BLaER1 (cell line): ENCODE measurements around the gene CDH10.

Source experiments
- H3K27ac ChIP-seq: shearing (Covaris generic); formaldehyde crosslinking; 2 replicates; pipeline ENCODE4 v1.8.1; 2022
- H3K27me3 ChIP-seq: shearing (Covaris generic); formaldehyde crosslinking; 2 replicates; pipeline ENCODE4 v1.8.1; 2022
- H3K36me3 ChIP-seq: shearing (Covaris generic); formaldehyde crosslinking; 2 replicates; pipeline ENCODE4 v1.8.1; 2022
- H3K4me1 ChIP-seq: shearing (Covaris generic); formaldehyde crosslinking; 2 replicates; pipeline ENCODE4 v1.8.1; 2022
- H3K4me2 ChIP-seq: shearing (Covaris generic); formaldehyde crosslinking; 2 replicates; pipeline ENCODE4 v1.8.1; 2022
- H3K4me3 ChIP-seq: shearing (Covaris generic); formaldehyde crosslinking; 2 replicates; pipeline ENCODE4 v1.8.1; 2022
- H3K9ac ChIP-seq: shearing (Covaris generic); formaldehyde crosslinking; 2 replicates; pipeline ENCODE4 v1.8.1; 2022
- H3K9me3 ChIP-seq: shearing (Covaris generic); formaldehyde crosslinking; 2 replicates; pipeline ENCODE4 v1.8.1; 2022
- H4K20me1 ChIP-seq: shearing (Covaris generic); formaldehyde crosslinking; 2 replicates; pipeline ENCODE4 v1.8.1; 2022
- Cebpa-rat ChIP-seq: shearing (Covaris generic); IDR thresholded peaks from 2 replicates; pipeline ENCODE4 v1.8.1; 2022

The CDH10 gene

DNA sequence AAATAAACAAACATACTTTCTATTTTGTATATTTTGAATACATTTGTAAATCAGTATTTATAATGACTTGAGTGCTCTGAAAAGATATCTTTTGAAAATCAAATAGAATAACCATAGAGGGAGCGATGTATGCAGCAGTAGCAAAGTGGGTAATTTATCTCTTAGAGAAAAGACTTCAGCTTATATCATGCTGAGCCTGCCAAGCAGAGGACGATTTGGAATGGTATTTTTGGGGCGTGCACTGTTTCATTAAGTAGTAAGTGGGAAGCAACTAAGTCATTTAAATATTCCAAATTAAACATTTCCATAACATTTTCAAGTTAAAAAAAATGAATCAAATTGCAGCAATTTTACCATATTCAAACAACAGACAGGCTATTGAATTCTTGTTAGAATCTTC is 147.6 kb downstream of the CDH10 start:
- no peak overlapping the region for H3K4me3 ChIP-seq
- no peaks in the 10 kb centered on the region for H4K20me1 ChIP-seq
- no peak overlapping the region for H3K4me2 ChIP-seq
- no peak overlapping the region for H3K9ac ChIP-seq
- H3K9me3 ChIP-seq: no peaks in the 10 kb centered on the region
- no peaks in the 10 kb centered on the region for H3K4me1 ChIP-seq
- H3K36me3 ChIP-seq: no peaks in the 10 kb centered on the region
- no peak for TF ChIP-seq Cebpa-rat
- H3K27ac ChIP-seq: no peak overlapping the region
- no peaks in the 10 kb centered on the region for H3K27me3 ChIP-seq

GRCh38 chr5:24496268-24496667 is 148.5 kb downstream of the CDH10 start:
- Histone ChIP-seq H3K9me3 (no peaks in the 10 kb centered on the region), H3K4me3 (no peak overlapping the region), H3K27ac (no peak overlapping the region)

GRCh38 chr5:24492229-24492628 is 152.5 kb downstream of the CDH10 start:
- H3K9me3 ChIP-seq: no peaks in the 10 kb centered on the region
- no peaks in the 10 kb centered on the region for H3K27me3 ChIP-seq
- no peak overlapping the region for H3K4me2 ChIP-seq
- H3K4me3 ChIP-seq: no peak overlapping the region
- H3K4me1 ChIP-seq: no peaks in the 10 kb centered on the region
- no peak for TF ChIP-seq Cebpa-rat
- H4K20me1 ChIP-seq: no peaks in the 10 kb centered on the region
- H3K27ac ChIP-seq: no peak overlapping the region
- no peaks in the 10 kb centered on the region for H3K36me3 ChIP-seq
- H3K9ac ChIP-seq: no peak overlapping the region

More at GRCh38 chr5:24496268-24496667, 148.5 kb downstream of the CDH10 start:
- Histone ChIP-seq H4K20me1 (no peaks in the 10 kb centered on the region), H3K4me2 (no peak overlapping the region), H3K9ac (no peak overlapping the region), H3K27me3 (no peaks in the 10 kb centered on the region), H3K4me1 (no peaks in the 10 kb centered on the region), H3K36me3 (no peaks in the 10 kb centered on the region)
- no peak for TF ChIP-seq Cebpa-rat

DNA sequence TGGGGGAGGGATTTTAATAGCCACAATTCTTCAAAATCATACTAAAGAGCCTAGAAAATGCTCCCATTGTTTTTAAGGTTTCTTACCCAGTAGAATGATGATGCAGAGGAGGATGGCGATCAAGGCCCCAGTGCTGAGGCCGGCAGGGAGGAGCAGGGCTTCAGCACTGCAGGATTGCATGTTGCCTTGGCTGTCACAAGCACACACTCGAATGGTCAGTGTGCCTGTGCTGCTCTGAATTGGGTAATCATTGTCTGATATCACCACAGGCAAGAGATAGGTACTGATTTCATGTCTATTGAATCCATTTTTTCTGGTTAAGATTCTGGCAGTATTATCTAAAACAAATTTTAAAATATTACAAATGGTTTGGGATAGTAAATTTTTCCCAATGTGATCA is 153.3 kb downstream of the CDH10 start:
- H3K36me3 ChIP-seq: no peaks in the 10 kb centered on the region
- TF ChIP-seq Cebpa-rat: no peak
- no peak overlapping the region for H3K9ac ChIP-seq
- H3K4me2 ChIP-seq: no peak overlapping the region
- H3K4me1 ChIP-seq: no peaks in the 10 kb centered on the region
- no peak overlapping the region for H3K27ac ChIP-seq
- no peaks in the 10 kb centered on the region for H4K20me1 ChIP-seq
- H3K9me3 ChIP-seq: no peaks in the 10 kb centered on the region
- H3K4me3 ChIP-seq: no peak overlapping the region
- H3K27me3 ChIP-seq: no peaks in the 10 kb centered on the region

DNA sequence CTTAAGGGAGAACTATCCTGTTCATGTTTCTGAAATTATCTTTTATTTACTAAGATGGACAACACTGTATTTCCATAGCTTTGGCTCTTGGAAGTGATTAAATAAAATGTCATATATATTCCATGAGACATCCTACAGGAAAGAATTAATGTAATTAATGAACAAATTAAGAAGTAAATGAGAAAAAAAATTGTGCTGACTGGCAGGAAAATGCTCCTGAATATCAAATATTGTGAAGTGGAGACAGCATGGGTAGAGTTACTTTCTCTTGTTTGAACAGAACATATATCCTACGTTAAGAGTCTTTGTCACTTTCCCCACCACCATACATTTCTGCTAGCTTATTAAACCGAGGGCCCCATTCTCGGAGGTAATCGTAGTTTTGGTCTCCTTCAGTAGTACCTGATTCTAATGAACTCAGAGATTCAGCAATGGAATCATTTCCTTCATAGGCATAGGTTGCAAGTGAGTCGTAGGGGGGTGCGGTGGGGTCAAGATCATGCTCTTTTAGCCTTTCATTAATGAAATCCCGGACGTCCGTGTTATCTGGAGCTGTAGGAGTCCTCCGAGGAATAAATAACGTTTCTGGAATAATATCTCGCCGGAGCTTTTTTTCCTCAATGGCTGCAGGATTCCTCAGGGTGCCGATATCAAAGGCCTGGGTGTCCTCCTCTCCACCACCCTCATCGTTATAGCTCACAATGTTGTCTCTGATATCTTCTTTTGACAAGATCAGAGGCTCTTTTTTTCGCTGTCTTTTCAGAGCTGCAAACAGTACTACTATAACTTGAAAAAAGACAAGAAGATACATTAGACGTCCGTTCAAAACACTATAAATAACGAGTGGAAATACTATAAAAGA is 157.2 kb downstream of the CDH10 start:
- Histone ChIP-seq H3K4me3 (no peak overlapping the region), H3K27me3 (no peaks in the 10 kb centered on the region), H3K9ac (no peak overlapping the region), H3K4me1 (no peaks in the 10 kb centered on the region), H3K4me2 (no peak overlapping the region), H3K36me3 (no peaks in the 10 kb centered on the region), H3K27ac (no peak overlapping the region), H3K9me3 (no peaks in the 10 kb centered on the region), H4K20me1 (no peaks in the 10 kb centered on the region)
- TF ChIP-seq Cebpa-rat: no peak

- no peak for TF ChIP-seq Cebpa-rat
- Histone ChIP-seq H3K9me3 (no peaks in the 10 kb centered on the region), H3K27me3 (no peaks in the 10 kb centered on the region), H4K20me1 (no peaks in the 10 kb centered on the region), H3K4me3 (no peak overlapping the region), H3K4me1 (no peaks in the 10 kb centered on the region), H3K27ac (no peak overlapping the region), H3K9ac (no peak overlapping the region), H3K36me3 (no peaks in the 10 kb centered on the region), H3K4me2 (no peak overlapping the region)
These were observed 163.8 kb downstream of the CDH10 start for GRCh38 chr5:24480952-24481351.

DNA sequence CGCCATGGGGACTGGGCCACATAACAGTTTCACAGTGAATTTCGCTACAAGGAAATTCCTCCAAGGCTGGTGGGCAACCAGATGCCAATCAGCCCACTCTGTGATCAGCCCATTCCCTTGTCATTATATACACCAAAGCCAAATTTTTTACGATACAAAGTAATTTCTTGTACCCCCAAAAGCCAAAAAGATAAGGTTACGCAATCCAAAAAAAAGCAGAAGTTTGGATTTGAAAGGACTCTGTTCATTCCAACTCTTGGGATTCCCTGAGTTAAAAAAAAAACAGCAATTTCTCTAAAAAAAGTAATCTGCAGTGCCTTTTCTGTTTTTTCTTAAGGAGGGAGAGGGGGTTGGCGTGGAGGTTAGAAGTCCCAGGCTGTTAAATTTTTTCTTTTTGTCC is 166.8 kb downstream of the CDH10 start:
- Histone ChIP-seq H3K9ac (no peak overlapping the region), H3K36me3 (no peaks in the 10 kb centered on the region), H3K4me3 (no peak overlapping the region), H3K27ac (no peak overlapping the region), H3K4me2 (no peak overlapping the region), H3K4me1 (no peaks in the 10 kb centered on the region), H4K20me1 (no peaks in the 10 kb centered on the region), H3K27me3 (no peaks in the 10 kb centered on the region), H3K9me3 (0 out of 2 replicates have a peak, but pooled peaks cover 4% of the 10 kb centered on the region)
- peak; percentile 74; the same call in 1 of the 2 replicates for TF ChIP-seq Cebpa-rat

GRCh38 chr5:24475101-24475500 is 169.7 kb downstream of the CDH10 start:
- Histone ChIP-seq H3K36me3 (no peaks in the 10 kb centered on the region), H4K20me1 (no peaks in the 10 kb centered on the region), H3K4me1 (no peaks in the 10 kb centered on the region), H3K9ac (no peak overlapping the region), H3K4me2 (no peak overlapping the region), H3K4me3 (no peak overlapping the region), H3K27ac (no peak overlapping the region), H3K27me3 (no peaks in the 10 kb centered on the region), H3K9me3 (0 out of 2 replicates have a peak, but pooled peaks cover 4% of the 10 kb centered on the region)
- no peak for TF ChIP-seq Cebpa-rat

GRCh38 chr5:24474685-24475084 is 170.1 kb downstream of the CDH10 start:
- H3K4me2 ChIP-seq: no peak overlapping the region
- no peaks in the 10 kb centered on the region for H4K20me1 ChIP-seq
- no peak for TF ChIP-seq Cebpa-rat
- H3K9me3 ChIP-seq: 0 out of 2 replicates have a peak, but pooled peaks cover 4% of the 10 kb centered on the region
- no peaks in the 10 kb centered on the region for H3K27me3 ChIP-seq
- no peak overlapping the region for H3K9ac ChIP-seq
- H3K27ac ChIP-seq: no peak overlapping the region
- no peak overlapping the region for H3K4me3 ChIP-seq
- no peaks in the 10 kb centered on the region for H3K36me3 ChIP-seq
- H3K4me1 ChIP-seq: no peaks in the 10 kb centered on the region

GRCh38 chr5:24472518-24472917 is 172.3 kb downstream of the CDH10 start:
- H3K9ac ChIP-seq: no peak overlapping the region
- H3K4me3 ChIP-seq: no peak overlapping the region
- H3K27ac ChIP-seq: no peak overlapping the region
- no peak overlapping the region for H3K4me2 ChIP-seq
- no peaks in the 10 kb centered on the region for H4K20me1 ChIP-seq
- TF ChIP-seq Cebpa-rat: no peak
- 0 out of 2 replicates have a peak, but pooled peaks cover 4% of the 10 kb centered on the region for H3K9me3 ChIP-seq
- no peaks in the 10 kb centered on the region for H3K36me3 ChIP-seq
- no peaks in the 10 kb centered on the region for H3K4me1 ChIP-seq
- no peaks in the 10 kb centered on the region for H3K27me3 ChIP-seq
